Measurements from ENCODE around the gene OPRM1.
"Not testable (repeated sequence)": the region's sequence is repeated elsewhere in the genome, so short reads cannot be mapped to it uniquely, and the experiment has no call there.

The OPRM1 gene

DNA sequence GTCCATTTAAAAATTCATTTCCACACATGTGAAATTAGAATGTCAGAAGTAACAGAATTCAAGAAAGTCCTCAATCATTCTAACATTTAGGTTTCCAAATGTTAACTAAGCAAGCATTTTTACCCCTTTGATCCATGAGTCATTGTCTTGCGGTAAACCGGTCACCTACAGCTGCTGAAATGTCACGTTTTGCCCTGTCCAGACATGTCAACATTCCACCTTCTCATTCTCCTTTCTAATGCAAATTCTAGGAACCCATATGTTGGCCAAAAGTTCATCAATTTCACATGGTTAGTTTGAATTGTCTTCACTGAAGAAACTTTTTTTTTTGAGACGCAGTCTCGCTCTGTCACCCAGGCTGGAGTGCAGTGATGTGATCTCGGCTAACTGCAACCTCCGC, 200.4 kb downstream of the OPRM1 start:
- CTCF ChIA-PET, result interaction anchor here (1.1 kb wide), 1 partner anchor 27 kb away, joined by 4 read pairs; no protein-coding TSS in a partner anchor
- H3K4me3 Mint-ChIP-seq, result no peak overlapping the region
- no peak overlapping the region for H3K27ac Mint-ChIP-seq
- H3K9me3 Mint-ChIP-seq, result peaks cover 9% of the 10 kb centered on the region
- H3K36me3 Mint-ChIP-seq, result peaks cover 33% of the 10 kb centered on the region
- no peak for DNase-seq
- H3K4me1 Mint-ChIP-seq, result peaks cover 61% of the 10 kb centered on the region
- H3K27me3 Mint-ChIP-seq, result no peaks in the 10 kb centered on the region

DNA sequence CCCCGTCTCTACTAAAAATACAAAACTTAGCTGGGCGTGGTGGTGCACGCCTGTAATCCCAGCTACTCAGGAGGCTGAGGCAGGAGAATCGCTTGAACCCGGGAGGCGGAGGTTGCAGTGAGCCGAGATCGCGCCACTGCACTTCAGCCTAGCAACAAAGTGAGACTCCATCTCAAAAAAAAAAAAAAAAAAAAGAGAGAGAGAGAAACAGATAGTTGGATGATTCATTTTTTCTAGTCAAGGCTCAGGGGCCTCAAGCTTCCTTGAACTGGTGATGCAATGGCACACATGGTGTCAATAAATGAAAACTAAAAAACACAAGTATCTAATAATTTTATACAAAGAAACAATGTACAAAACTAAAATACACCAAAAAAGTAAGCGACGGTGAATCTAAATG, 202.0 kb downstream of the OPRM1 start:
- not testable (repeated sequence) for DNase-seq, H3K4me3 Mint-ChIP-seq, H3K9me3 Mint-ChIP-seq, H3K27me3 Mint-ChIP-seq, H3K27ac Mint-ChIP-seq
- CTCF ChIA-PET, result interaction anchor here (0.6 to 1.5 kb wide), 2 partner anchors 85 to 493 kb away, joined by 3 read pairs; no protein-coding TSS in a partner anchor
- peaks cover 37% of the 10 kb centered on the region for H3K36me3 Mint-ChIP-seq
- peaks cover 71% of the 10 kb centered on the region for H3K4me1 Mint-ChIP-seq

DNA sequence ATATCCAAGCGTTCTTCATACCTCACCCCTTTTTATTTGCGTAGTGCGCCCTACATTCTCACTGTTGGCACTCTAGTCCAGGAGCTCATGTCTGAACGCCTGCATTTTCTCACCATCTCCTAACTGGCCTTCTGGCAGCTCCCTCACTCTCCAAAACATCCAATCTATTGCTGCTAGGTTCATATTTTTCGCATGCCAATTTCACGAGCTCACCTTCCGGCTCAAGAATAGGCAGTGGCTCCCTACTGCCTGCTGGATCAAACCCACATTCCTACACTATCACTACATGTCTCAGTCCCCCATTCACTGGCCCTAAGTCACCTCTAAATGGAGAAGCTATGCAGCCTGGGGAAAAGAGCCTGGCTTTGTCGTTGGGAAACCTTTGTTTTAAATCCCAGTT, 202.5 kb downstream of the OPRM1 start:
- Mint-ChIP-seq H3K4me3 (no peak overlapping the region), H3K27me3 (no peaks in the 10 kb centered on the region)
- CTCF ChIA-PET, result interaction anchor here (0.6 kb wide), 1 partner anchor 493 kb away, joined by 3 read pairs; no protein-coding TSS in a partner anchor

DNA sequence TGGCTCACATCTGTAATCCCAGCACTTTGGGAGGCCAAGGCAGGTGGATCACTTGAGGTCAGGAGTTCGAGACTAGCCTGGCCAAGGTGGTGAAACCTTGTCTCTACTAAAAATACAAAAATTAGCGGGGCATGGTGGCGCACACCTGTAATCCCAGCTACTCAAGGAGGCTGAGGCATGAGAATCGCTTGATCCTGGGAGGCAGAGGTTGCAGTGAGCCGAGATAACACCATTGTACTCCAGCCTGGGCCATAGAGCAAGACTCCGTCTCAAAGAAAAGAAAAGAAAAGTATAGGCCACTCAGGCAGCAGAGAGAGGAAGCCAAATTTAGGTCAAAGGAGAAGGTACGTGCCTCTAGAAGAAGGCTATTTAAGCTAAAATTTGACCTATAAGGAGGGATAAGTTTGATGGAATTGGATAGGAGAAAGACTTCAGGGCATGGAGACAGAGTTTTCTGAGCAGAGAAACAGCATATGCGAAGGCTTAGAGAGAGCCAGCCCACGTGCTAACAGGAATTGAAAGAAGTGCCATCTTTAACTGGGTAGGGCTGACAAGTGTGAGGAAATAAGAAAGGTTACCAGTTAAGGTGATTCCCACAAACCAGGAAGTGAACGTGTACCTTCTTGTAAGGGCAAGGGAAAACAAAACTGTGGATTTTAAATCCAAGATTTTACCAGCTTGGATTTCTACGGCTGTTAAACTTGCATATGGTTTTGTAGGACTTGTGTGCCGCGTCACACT, 203.7 kb downstream of the OPRM1 start:
- Mint-ChIP-seq H3K9me3 (peaks cover 9% of the 10 kb centered on the region), H3K27ac (peak overlapping the region; percentile 50), H3K4me1 (peaks cover 76% of the 10 kb centered on the region), H3K4me3 (no peak overlapping the region), H3K27me3 (no peaks in the 10 kb centered on the region), H3K36me3 (peaks cover 42% of the 10 kb centered on the region)
- DNase-seq, result no peak
- CTCF ChIA-PET, result interaction anchor here (0.8 kb wide), 1 partner anchor 9 kb away, joined by 4 read pairs; no protein-coding TSS in a partner anchor

More for the DNA sequence above, 202.5 kb downstream of the OPRM1 start:
- peaks cover 68% of the 10 kb centered on the region for H3K4me1 Mint-ChIP-seq
- H3K36me3 Mint-ChIP-seq, result peaks cover 39% of the 10 kb centered on the region
- H3K9me3 Mint-ChIP-seq, result peaks cover 9% of the 10 kb centered on the region
- no peak for DNase-seq
- H3K27ac Mint-ChIP-seq, result no peak overlapping the region

DNA sequence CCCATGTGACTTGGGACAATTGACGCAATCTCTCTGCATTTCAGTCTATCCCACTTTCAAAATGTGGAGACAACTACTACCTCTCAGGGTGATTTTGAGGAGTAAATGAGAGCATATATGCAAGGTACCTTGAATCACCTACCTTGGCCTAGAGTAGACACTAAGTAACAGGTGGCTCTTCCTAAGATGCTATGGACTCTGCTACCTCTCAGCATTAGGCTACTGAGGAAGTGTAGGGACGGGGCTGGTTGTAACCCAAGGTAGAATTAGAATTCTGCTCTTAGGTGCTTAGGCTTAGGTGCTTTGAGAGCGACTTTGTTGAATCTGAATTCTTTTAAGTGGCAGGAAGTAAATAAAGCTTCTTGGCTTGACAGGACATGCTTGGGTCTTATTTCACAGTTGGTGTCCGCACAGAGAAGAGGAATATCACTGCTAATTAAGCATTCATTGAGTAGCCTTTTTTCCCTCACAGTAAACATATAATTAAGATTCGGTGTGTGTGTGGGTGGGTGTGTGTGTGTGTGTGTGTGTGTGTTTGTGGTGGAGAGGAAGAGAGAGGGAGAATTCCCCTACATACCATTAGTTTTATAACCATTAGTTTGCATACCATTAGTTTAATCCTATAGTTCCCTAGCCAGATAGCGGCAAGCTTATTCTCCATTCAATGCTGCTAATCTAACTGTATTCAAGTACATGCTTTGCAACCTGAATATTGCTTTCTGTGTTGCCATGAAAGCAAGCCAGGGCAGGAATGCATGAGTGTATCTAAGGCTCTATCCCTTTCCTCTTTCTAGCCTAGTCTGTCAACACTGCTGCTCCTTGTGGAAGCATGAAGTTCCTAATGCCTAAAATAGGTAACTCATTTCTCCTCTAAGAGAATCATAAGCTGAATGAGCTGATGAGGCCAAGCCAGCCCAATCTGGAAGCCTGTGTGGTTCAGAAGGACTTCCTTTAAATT, 205.0 kb downstream of the OPRM1 start:
- Mint-ChIP-seq H3K4me1 (peaks cover 84% of the 10 kb centered on the region), H3K27me3 (no peaks in the 10 kb centered on the region), H3K9me3 (peaks cover 9% of the 10 kb centered on the region), H3K4me3 (peak overlapping the region; percentile 92), H3K36me3 (peaks cover 40% of the 10 kb centered on the region), H3K27ac (peak overlapping the region; percentile 72)
- CTCF ChIA-PET, result interaction anchor here (1.7 to 2.9 kb wide), 2 partner anchors 11 to 34 kb away, joined by 5 to 8 read pairs; no protein-coding TSS in a partner anchor
- no peak for DNase-seq

DNA sequence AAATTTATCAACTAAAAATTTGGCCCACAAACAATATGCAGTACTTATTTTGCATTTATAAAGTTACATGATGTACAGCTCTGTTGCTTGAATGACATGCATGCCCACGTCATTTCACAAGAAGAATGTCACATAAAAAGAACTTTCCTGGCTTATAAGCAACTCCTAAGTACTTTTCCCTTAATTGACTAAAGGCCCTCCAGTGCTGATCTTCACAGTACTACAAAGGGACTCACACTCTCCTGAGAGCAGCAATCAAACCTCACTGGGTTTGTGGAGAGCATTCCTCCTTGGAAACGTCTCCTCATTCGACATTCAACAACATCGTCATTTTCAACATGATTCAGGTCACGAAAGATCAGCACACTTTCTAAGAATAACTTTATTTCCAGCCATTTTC, 206.5 kb downstream of the OPRM1 start:
- peaks cover 85% of the 10 kb centered on the region for H3K4me1 Mint-ChIP-seq

DNA sequence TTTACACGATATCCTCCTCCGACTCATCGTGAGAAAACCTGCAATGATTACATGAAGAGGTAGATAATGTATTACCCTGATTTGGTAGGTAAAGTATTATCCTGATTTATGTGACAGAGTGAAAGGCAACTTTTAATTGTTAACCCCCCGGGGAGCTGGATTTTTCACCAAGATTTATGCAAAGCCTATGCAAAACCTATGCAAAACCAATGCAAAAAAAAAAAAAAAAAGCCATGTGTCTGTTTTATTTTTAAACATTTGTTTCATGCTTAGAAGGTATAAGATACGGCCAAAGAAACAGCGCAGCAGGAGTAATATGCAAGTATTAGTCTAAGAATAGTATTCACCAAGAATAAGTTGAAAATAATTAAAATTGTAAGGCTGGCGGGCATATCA, 207.7 kb downstream of the OPRM1 start:
- Mint-ChIP-seq H3K36me3 (peaks cover 31% of the 10 kb centered on the region), H3K9me3 (peaks cover 9% of the 10 kb centered on the region), H3K27ac (peak overlapping the region; percentile 95), H3K4me1 (peaks cover 85% of the 10 kb centered on the region), H3K27me3 (no peaks in the 10 kb centered on the region), H3K4me3 (peak overlapping the region; percentile 92)
- no peak for DNase-seq
- CTCF ChIA-PET, result interaction anchor here (1.0 to 2.7 kb wide), 4 partner anchors 8 to 30 kb away, joined by 3 to 10 read pairs (median 4); no protein-coding TSS in a partner anchor

More for the DNA sequence above, 206.5 kb downstream of the OPRM1 start:
- peaks cover 39% of the 10 kb centered on the region for H3K36me3 Mint-ChIP-seq
- peaks cover 9% of the 10 kb centered on the region for H3K9me3 Mint-ChIP-seq
- H3K27ac Mint-ChIP-seq, result peak overlapping the region; percentile 95
- no peak for DNase-seq
- peak overlapping the region; percentile 92 for H3K4me3 Mint-ChIP-seq
- CTCF ChIA-PET, result interaction anchor here (2.9 kb wide), 1 partner anchor 13 kb away, joined by 8 read pairs; no protein-coding TSS in a partner anchor
- no peaks in the 10 kb centered on the region for H3K27me3 Mint-ChIP-seq

DNA sequence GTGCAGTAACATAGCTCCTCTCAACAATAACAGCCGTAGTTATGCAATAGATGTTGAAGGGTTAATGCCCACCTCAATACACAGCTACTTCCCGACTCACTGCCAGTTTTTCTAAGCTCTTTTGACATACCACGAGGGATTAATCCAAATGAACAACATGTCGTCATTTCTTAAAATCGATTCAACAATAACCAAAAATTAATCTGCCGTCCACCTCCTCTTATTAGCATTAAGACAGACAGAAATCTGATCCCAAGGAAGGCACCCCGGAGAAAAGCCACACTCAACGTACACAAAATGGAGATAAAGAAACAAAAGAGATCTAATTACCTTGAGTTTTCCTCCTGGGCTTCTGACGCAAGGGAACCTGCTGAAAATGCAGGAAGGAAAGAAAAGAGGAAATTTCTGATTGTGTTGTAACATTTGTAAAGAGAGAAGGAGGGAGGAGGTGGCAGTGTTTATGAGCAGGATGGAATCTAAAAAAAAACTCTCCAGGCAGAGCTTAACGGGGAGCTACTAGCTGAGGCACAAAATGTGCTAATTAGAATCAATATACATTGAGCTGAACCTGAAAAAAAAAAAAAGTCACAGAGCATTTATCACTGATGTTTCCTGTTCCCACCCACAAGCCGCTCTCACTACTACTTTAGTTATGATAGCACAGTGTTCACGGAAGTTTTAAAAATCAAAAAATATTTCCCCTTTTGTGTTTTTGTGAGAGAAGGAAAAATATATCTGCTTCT, 208.2 kb downstream of the OPRM1 start:
- Mint-ChIP-seq H3K9me3 (peaks cover 11% of the 10 kb centered on the region), H3K4me1 (peaks cover 85% of the 10 kb centered on the region), H3K36me3 (peaks cover 31% of the 10 kb centered on the region), H3K4me3 (peak overlapping the region; percentile 92), H3K27me3 (no peaks in the 10 kb centered on the region), H3K27ac (peak overlapping the region; percentile 95)
- DNase-seq, result peak; percentile 46
- CTCF ChIA-PET, result interaction anchor here (0.6 to 2.7 kb wide), 8 partner anchors 9 to 92 kb away, joined by 3 to 10 read pairs (median 4); no protein-coding TSS in a partner anchor

DNA sequence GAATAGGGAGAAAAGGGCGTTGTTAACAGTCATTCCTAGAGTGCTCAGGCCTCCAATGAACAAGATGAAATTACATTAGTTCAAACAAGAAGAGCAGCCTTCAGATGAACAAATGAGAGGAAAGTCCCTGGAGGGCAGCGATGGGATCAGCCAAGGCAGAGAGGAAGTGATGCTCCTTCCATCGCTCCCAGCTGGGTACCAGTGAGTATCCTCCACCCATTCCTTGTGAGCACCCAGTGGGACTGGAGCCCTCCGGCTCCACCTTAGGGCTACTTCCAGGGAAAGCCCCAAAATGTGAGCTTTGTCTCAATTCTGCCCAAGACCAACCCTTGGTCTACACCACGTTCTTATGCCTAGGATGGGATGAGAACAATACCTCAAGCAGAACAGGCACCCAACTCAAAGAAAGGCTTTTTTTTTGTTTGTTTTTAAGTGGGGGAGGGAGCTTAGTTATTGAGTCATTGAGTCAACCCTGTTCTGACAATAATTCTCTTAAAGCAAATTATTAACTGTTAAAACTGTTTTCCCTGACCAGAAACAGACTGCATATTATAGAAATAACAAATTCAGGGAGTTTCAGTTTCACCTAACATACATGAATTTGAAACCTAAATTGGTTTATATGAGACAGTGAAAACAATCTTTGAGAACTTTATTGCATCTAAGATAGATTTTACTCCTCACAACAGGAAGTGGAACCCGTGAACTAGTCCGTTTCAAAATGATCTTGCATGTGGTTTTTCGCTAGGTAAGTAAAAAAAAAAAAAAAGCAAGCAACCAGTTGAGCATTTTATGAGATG, 210.7 kb downstream of the OPRM1 start:
- CTCF ChIA-PET, result interaction anchor here (0.9 to 1.5 kb wide), 3 partner anchors 16 to 24 kb away, joined by 3 to 4 read pairs (median 3); no protein-coding TSS in a partner anchor
- H3K27ac Mint-ChIP-seq, result peak overlapping the region; percentile 96
- H3K4me3 Mint-ChIP-seq, result peak overlapping the region; percentile 58
- H3K4me1 Mint-ChIP-seq, result peaks cover 69% of the 10 kb centered on the region
- DNase-seq, result peak; percentile 43
- peaks cover 15% of the 10 kb centered on the region for H3K36me3 Mint-ChIP-seq
- H3K9me3 Mint-ChIP-seq, result peaks cover 7% of the 10 kb centered on the region
- H3K27me3 Mint-ChIP-seq, result no peaks in the 10 kb centered on the region

DNA sequence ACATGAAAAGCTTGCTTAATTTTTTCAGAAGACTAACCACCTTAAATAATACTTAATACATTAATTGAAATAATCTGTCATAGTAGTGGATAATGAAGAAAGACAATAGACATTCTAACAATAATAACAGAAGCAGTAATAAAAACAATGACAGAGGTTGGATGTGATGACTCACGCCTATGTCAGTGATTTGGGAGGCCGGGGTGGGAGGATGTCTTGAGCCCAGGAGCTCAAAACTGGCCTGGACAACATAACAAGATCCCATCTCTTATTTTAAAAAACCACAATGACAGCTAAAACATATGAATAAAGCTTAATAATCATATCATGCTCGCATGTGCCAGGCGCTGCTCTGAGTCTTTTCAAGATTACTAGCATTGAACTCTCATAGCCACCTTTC, 212.1 kb downstream of the OPRM1 start:
- CTCF ChIA-PET, result interaction anchor here (1.0 to 1.4 kb wide), 4 partner anchors 9 to 94 kb away, joined by 4 to 5 read pairs (median 4); no protein-coding TSS in a partner anchor
- Mint-ChIP-seq H3K9me3 (peaks cover 17% of the 10 kb centered on the region), H3K4me1 (peaks cover 56% of the 10 kb centered on the region), H3K27me3 (no peaks in the 10 kb centered on the region), H3K36me3 (peaks cover 14% of the 10 kb centered on the region), H3K27ac (peak overlapping the region; percentile 96), H3K4me3 (no peak overlapping the region)
- DNase-seq, result no peak

DNA sequence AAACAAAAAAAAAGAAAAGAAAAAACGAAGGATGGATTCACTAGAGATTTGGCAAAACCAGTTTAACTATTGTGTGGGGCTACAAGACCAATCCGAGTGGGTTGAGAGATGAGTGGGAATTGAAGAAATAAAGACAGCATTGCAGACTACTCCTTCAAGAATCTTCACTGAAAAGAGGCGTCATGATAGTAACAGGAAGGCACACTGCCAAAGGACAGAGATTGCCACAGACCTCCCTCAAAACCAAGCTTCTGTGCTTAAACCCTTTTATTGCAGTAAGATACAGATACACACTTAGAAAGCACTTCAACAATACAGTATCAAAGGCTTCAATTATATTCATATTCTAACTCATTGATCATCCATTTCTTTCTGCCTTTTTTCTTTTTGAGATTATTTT, 213.6 kb downstream of the OPRM1 start:
- CTCF ChIA-PET, result no interaction called here
- H3K9me3 Mint-ChIP-seq, result peaks cover 25% of the 10 kb centered on the region
- H3K4me1 Mint-ChIP-seq, result peaks cover 57% of the 10 kb centered on the region
- H3K27ac Mint-ChIP-seq, result no peak overlapping the region
- peaks cover 13% of the 10 kb centered on the region for H3K36me3 Mint-ChIP-seq
- no peak overlapping the region for H3K4me3 Mint-ChIP-seq
- no peak for DNase-seq
- no peaks in the 10 kb centered on the region for H3K27me3 Mint-ChIP-seq

DNA sequence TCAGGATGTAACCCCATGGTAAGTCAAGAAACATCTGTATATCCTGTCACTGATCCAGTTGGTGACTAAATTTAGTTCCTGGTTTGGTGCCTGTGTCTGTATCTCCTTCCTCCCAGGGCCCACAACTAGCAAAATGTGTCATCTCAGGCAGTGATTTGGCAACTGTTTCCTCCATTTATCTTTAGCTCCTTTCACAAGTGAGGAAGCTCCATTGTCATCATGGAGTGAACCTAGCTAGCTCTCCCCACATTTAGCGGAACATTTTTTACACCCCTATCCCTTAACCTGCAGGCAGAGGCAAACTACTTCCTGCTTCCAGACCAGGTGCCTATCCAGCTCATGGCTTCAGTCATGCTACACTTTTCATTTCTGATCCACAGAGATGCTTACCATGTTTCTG, 218.0 kb downstream of the OPRM1 start:
- Mint-ChIP-seq H3K9me3 (peaks cover 23% of the 10 kb centered on the region), H3K36me3 (peaks cover 12% of the 10 kb centered on the region), H3K4me1 (peaks cover 26% of the 10 kb centered on the region), H3K4me3 (no peak overlapping the region), H3K27ac (no peak overlapping the region), H3K27me3 (no peaks in the 10 kb centered on the region)
- CTCF ChIA-PET, result interaction anchor here (1.7 kb wide), 1 partner anchor 20 kb away, joined by 5 read pairs; no protein-coding TSS in a partner anchor
- DNase-seq, result no peak
